DND-41 (cell line): ENCODE measurements around the gene IFITM5.

Source experiments
- ATAC-seq: fragments of 200-7000 bp; cut with Tn5 transposase; 3 replicates; pipeline ENCODE4 v1.9.1; 2021; ENCODE audit warnings: low read depth; ENCODE audit not compliant: insufficient read depth
- DNase-seq: peaks from one replicate; pipeline ENCODE4 v3.0.0-alpha.2; 2020
- H2AFZ ChIP-seq: 2 replicates; pipeline ENCODE4 v1.6.0; 2012; ENCODE audit warnings: low read depth, low read length
- H3K27ac ChIP-seq: 2 replicates; pipeline ENCODE4 v1.5.1; 2012; ENCODE audit warnings: low read length, inconsistent platforms
- H3K27me3 ChIP-seq: fragments of 200-600 bp; sonication (generic); 2 replicates; pipeline ENCODE4 v1.6.0; 2012; ENCODE audit warnings: low read length, mild to moderate bottlenecking, inconsistent platforms; ENCODE audit not compliant: insufficient read depth, poor library complexity
- H3K36me3 ChIP-seq: 2 replicates; pipeline ENCODE4 v1.5.1; 2012; ENCODE audit warnings: low read length, inconsistent platforms; ENCODE audit not compliant: insufficient read depth
- H3K4me1 ChIP-seq: 2 replicates; pipeline ENCODE4 v1.5.1; 2012; ENCODE audit warnings: mild to moderate bottlenecking, low read length; ENCODE audit not compliant: insufficient read depth
- H3K4me2 ChIP-seq: 2 replicates; pipeline ENCODE4 v1.6.0; 2012; ENCODE audit warnings: mild to moderate bottlenecking, moderate library complexity, low read length, inconsistent platforms; ENCODE audit not compliant: insufficient read depth
- H3K4me3 ChIP-seq, 2 experiments: fragments of 200-600 bp in 1 of 2; shearing (Covaris generic) in 1 of 2; 2 replicates each; pipeline ENCODE4 v1.5.1; 2012 to 2016; ENCODE audit warnings: inconsistent platforms in 2 of 2, low read length in 2 of 2, mild to moderate bottlenecking in 2 of 2, low read depth in 1 of 2, moderate library complexity in 1 of 2
- H3K79me2 ChIP-seq: 2 replicates; pipeline ENCODE4 v1.6.0; 2012; ENCODE audit warnings: low read length, inconsistent platforms; ENCODE audit not compliant: insufficient read depth
- H3K9ac ChIP-seq: 2 replicates; pipeline ENCODE4 v1.6.0; 2012; ENCODE audit warnings: low read depth, mild to moderate bottlenecking, inconsistent platforms, low read length, moderate library complexity
- H3K9me3 ChIP-seq: 2 replicates; pipeline ENCODE4 v1.5.1; 2012; ENCODE audit warnings: low read length, moderate library complexity, mild to moderate bottlenecking, inconsistent platforms; ENCODE audit not compliant: insufficient read depth, severe bottlenecking
- H4K20me1 ChIP-seq: 2 replicates; pipeline ENCODE4 v1.6.0; 2012; ENCODE audit warnings: low read length; ENCODE audit not compliant: insufficient read depth
- CTCF ChIP-seq: IDR thresholded peaks from 2 replicates; pipeline ENCODE4 v1.5.1; 2012; ENCODE audit warnings: borderline replicate concordance, low read length, moderate library complexity, mild to moderate bottlenecking; ENCODE audit not compliant: poor library complexity, severe bottlenecking; ENCODE audit errors: extremely low read depth
- EZH2 ChIP-seq: IDR thresholded peaks from 3 replicates; pipeline ENCODE4 v1.6.1; 2012; ENCODE audit warnings: borderline replicate concordance, low read depth, mild to moderate bottlenecking, moderate library complexity, low read length, inconsistent platforms; ENCODE audit not compliant: severe bottlenecking

Gene IFITM5

GRCh38 chr11:304915-305843, 5.9 kb upstream of the IFITM5 start:
- Histone ChIP-seq H3K27ac (no peak overlapping the region), H3K9ac (no peak overlapping the region), H3K4me3 (no peak overlapping the region), H3K79me2 (peaks cover 6% of the 10 kb centered on the region), H3K9me3 (no peaks in the 10 kb centered on the region), H3K36me3 (no peaks in the 10 kb centered on the region), H3K4me1 (peaks cover 25% of the 10 kb centered on the region), H3K4me2 (no peak overlapping the region), H4K20me1 (no peaks in the 10 kb centered on the region), H3K27me3 (peaks cover 3% of the 10 kb centered on the region), H2AFZ (no peak overlapping the region)
- no peak for TF ChIP-seq EZH2
- TF ChIP-seq CTCF = peak; percentile 83
- DNase-seq (peak; percentile 72), ATAC-seq (peak; percentile 44)

GRCh38 chr11:304061-304506, 4.8 kb upstream of the IFITM5 start:
- Histone ChIP-seq H3K4me2 (no peak overlapping the region), H4K20me1 (no peaks in the 10 kb centered on the region), H3K27ac (no peak overlapping the region), H3K27me3 (peaks cover 7% of the 10 kb centered on the region), H3K4me1 (peaks cover 14% of the 10 kb centered on the region; the same call in 1 of the 2 replicates), H2AFZ (no peak overlapping the region), H3K9me3 (no peaks in the 10 kb centered on the region), H3K9ac (no peak overlapping the region), H3K36me3 (no peaks in the 10 kb centered on the region), H3K79me2 (peaks cover 2% of the 10 kb centered on the region), H3K4me3 (no peak overlapping the region)
- DNase-seq (no peak), ATAC-seq (no peak)
- TF ChIP-seq EZH2 (no peak), CTCF (no peak)

- H3K4me1 ChIP-seq = peaks cover 13% of the 10 kb centered on the region; the same call in 1 of the 2 replicates
- H3K27ac ChIP-seq = no peak overlapping the region
- DNase-seq = no peak
Measured at GRCh38 chr11:303363-303762, 4.0 kb upstream of the IFITM5 start.

More at GRCh38 chr11:303363-303762, 4.0 kb upstream of the IFITM5 start:
- peaks cover 1% of the 10 kb centered on the region for H3K79me2 ChIP-seq
- H2AFZ ChIP-seq = no peak overlapping the region
- H3K27me3 ChIP-seq = peaks cover 7% of the 10 kb centered on the region
- no peak for ATAC-seq
- no peak overlapping the region for H3K4me2 ChIP-seq
- H3K9me3 ChIP-seq = no peaks in the 10 kb centered on the region
- no peak for TF ChIP-seq EZH2
- TF ChIP-seq CTCF = no peak
- H3K4me3 ChIP-seq = no peak overlapping the region
- H3K9ac ChIP-seq = no peak overlapping the region
- H3K36me3 ChIP-seq = no peaks in the 10 kb centered on the region
- no peaks in the 10 kb centered on the region for H4K20me1 ChIP-seq
